Trophoblast cell (in vitro differentiated cells and primary cell): Measurements from ENCODE around the gene TBX19.

Experiments used
- DNase-seq, 2 donors: peaks; one replicate each; pipeline ENCODE4 v3.0.0-alpha.2; 2016
- H2AFZ ChIP-seq: 2 replicates; pipeline ENCODE4 v1.6.1; 2013; ENCODE audit warnings: low read length, moderate library complexity, mild to moderate bottlenecking; ENCODE audit not compliant: insufficient read depth, poor library complexity
- H2AK5ac ChIP-seq: 2 replicates; pipeline ENCODE4 v1.6.1; 2013; ENCODE audit warnings: mild to moderate bottlenecking, low read length
- H2BK120ac ChIP-seq: 2 replicates; pipeline ENCODE4 v1.6.1; 2013; ENCODE audit warnings: low read length, mild to moderate bottlenecking, moderate library complexity; ENCODE audit not compliant: insufficient read depth, poor library complexity
- H2BK12ac ChIP-seq: 2 replicates; pipeline ENCODE4 v1.6.1; 2013; ENCODE audit warnings: mild to moderate bottlenecking, low read length, moderate library complexity
- H2BK5ac ChIP-seq: 2 replicates; pipeline ENCODE4 v1.6.1; 2013; ENCODE audit warnings: low read length, low read depth, moderate library complexity, mild to moderate bottlenecking; ENCODE audit not compliant: poor library complexity
- H3K14ac ChIP-seq: 2 replicates; pipeline ENCODE4 v1.6.1; 2013; ENCODE audit warnings: mild to moderate bottlenecking, low read length
- H3K18ac ChIP-seq: 2 replicates; pipeline ENCODE4 v1.6.1; 2013; ENCODE audit warnings: mild to moderate bottlenecking, low read length
- H3K23ac ChIP-seq: 2 replicates; pipeline ENCODE4 v1.6.1; 2013; ENCODE audit warnings: low read length
- H3K27ac ChIP-seq: 2 replicates; pipeline ENCODE4 v1.5.1; 2013; ENCODE audit warnings: low read depth, mild to moderate bottlenecking, inconsistent platforms, low read length, moderate library complexity
- H3K27me3 ChIP-seq: 2 replicates; pipeline ENCODE4 v1.6.1; 2013; ENCODE audit warnings: inconsistent platforms, mild to moderate bottlenecking, low read length, moderate library complexity; ENCODE audit not compliant: insufficient read depth
- H3K36me3 ChIP-seq, 2 experiments: 1 replicate in 1 of 2; 2 replicates in 1 of 2; pipeline ENCODE4 v1.6.1; 2013; ENCODE audit warnings: low read length in 2 of 2, mild to moderate bottlenecking in 2 of 2, moderate library complexity in 1 of 2; ENCODE audit not compliant: insufficient read depth in 2 of 2, control insufficient read depth in 1 of 2
- H3K4ac ChIP-seq: 2 replicates; pipeline ENCODE4 v1.6.1; 2013; ENCODE audit warnings: low read depth, mild to moderate bottlenecking, low read length, moderate library complexity
- H3K4me1 ChIP-seq, 2 experiments: 1 replicate in 1 of 2; 2 replicates in 1 of 2; pipeline ENCODE4 v1.6.1; 2013; ENCODE audit warnings: low read length in 2 of 2, mild to moderate bottlenecking in 2 of 2, moderate library complexity in 1 of 2; ENCODE audit not compliant: insufficient read depth in 2 of 2, control insufficient read depth in 1 of 2
- H3K4me2 ChIP-seq: 2 replicates; pipeline ENCODE4 v1.6.1; 2013; ENCODE audit warnings: inconsistent platforms, mild to moderate bottlenecking, low read length, moderate library complexity
- H3K4me3 ChIP-seq: 2 replicates; pipeline ENCODE4 v1.5.1; 2013; ENCODE audit warnings: mild to moderate bottlenecking, low read depth, low read length, inconsistent platforms
- H3K79me1 ChIP-seq: one replicate; pipeline ENCODE4 v1.6.1; 2013; ENCODE audit warnings: low read length
- H3K79me2 ChIP-seq: 2 replicates; pipeline ENCODE4 v1.6.1; 2013; ENCODE audit warnings: low read length, mild to moderate bottlenecking; ENCODE audit not compliant: control insufficient read depth, insufficient read depth, poor library complexity
- H3K9ac ChIP-seq: 2 replicates; pipeline ENCODE4 v1.6.1; 2013; ENCODE audit warnings: mild to moderate bottlenecking, low read length
- H3K9me3 ChIP-seq: 2 replicates; pipeline ENCODE4 v1.6.1; 2013; ENCODE audit warnings: low read depth, mild to moderate bottlenecking, control low read depth, inconsistent platforms, low read length; ENCODE audit not compliant: insufficient read depth
- H4K12ac ChIP-seq: 2 replicates; pipeline ENCODE4 v1.6.1; 2013; ENCODE audit warnings: low read depth, mild to moderate bottlenecking, low read length, moderate library complexity
- H4K8ac ChIP-seq: 2 replicates; pipeline ENCODE4 v1.6.1; 2013; ENCODE audit warnings: low read depth, mild to moderate bottlenecking, low read length, moderate library complexity
- H4K91ac ChIP-seq: one replicate; pipeline ENCODE4 v1.6.1; 2013; ENCODE audit warnings: low read depth, mild to moderate bottlenecking, low read length, moderate library complexity
- WGBS: extraction: QIAGEN DNeasy Blood & Tissue Kit; methylation state at CpG from one replicate; pipeline ENCODE4 v1.1.7; 2013; ENCODE audit warnings: missing lambda C conversion rate; ENCODE audit not compliant: insufficient read length, insufficient coverage; ENCODE audit errors: extremely low coverage; 5-methylcytosine and 5-hydroxymethylcytosine counted together

TBX19 gene

GRCh38 chr1:168300626-168301025 is 19.9 kb downstream of the TBX19 start:
- no peak overlapping the region for H4K12ac ChIP-seq
- no peak overlapping the region for H2AFZ ChIP-seq
- H3K4ac ChIP-seq = no peak overlapping the region
- H3K27me3 ChIP-seq = no peaks in the 10 kb centered on the region
- H3K4me3 ChIP-seq = no peak overlapping the region
- H3K79me1 ChIP-seq = no peaks in the 10 kb centered on the region
- H3K27ac ChIP-seq = no peak overlapping the region
- WGBS = no CpG with 5 or more reads among the region's 2 CpGs
- H3K18ac ChIP-seq = no peak overlapping the region
- H2BK5ac ChIP-seq = no peak overlapping the region
- no peak overlapping the region for H3K4me2 ChIP-seq
- no peak overlapping the region for H2AK5ac ChIP-seq
- peaks cover 2 to 7% of the 10 kb centered on the region in 2 experiments for H3K4me1 ChIP-seq
- no peaks in the 10 kb centered on the region for H3K79me2 ChIP-seq
- no peak overlapping the region for H3K23ac ChIP-seq
- H3K14ac ChIP-seq = no peak overlapping the region
- H2BK12ac ChIP-seq = no peak overlapping the region
- H3K9me3 ChIP-seq = no peaks in the 10 kb centered on the region
- no peaks in the 10 kb centered on the region for H3K36me3 ChIP-seq
- no peak overlapping the region for H4K8ac ChIP-seq
- DNase-seq = peak in 1 of 2 donors; percentile 4
- no peak overlapping the region for H3K9ac ChIP-seq
- no peak overlapping the region for H2BK120ac ChIP-seq
- no peak overlapping the region for H4K91ac ChIP-seq

GRCh38 chr1:168301664-168302320 is 21.1 kb downstream of the TBX19 start:
- Histone ChIP-seq H3K14ac (no peak overlapping the region), H2BK12ac (no peak overlapping the region)
- WGBS = no CpG with 5 or more reads among the region's 3 CpGs

DNA sequence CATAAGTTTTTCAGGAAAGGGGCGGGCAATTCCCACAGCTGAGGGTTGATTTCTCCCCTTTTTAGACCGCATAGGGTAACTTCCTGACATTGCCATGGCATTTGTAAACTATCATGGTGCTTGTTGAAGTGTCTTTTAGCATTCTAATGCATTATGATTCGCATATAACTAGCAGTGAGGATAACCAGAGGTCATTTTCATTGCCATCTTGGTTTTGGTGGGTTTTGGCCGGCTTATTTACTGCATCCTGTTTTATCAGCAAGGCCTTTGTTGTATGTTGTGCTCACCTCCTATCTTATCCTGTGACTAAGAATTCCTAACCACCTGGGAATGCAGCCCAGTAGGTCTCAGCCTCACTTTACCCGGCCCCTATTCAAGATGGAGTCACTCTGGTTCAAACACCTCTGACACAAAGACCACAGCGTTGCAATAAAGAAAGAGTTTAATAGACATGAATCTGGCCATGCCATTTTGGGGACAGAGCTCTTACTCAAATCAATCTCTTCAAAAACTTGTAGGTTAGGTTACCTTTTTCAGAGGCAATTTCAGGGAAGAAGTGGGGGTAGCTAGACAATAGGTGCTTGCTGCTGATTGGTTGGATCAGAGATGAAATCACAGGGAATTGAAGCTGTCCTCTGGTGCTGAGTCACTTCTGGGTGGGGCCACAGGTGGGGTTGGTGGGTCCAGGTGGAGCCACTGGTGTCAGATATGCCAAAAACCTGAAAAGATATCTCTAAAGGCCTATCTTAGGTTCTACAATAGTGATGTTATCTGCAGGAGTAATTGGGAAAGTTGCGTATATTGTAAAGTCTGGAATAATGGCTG is 23.3 kb downstream of the TBX19 start:
- Histone ChIP-seq H3K14ac (no peak overlapping the region), H2BK12ac (no peak overlapping the region), H4K8ac (no peak overlapping the region), H2BK120ac (no peak overlapping the region), H3K79me1 (no peaks in the 10 kb centered on the region), H2BK5ac (no peak overlapping the region), H4K91ac (no peak overlapping the region), H3K27me3 (no peaks in the 10 kb centered on the region), H3K27ac (no peak overlapping the region), H3K23ac (no peak overlapping the region), H3K4ac (no peak overlapping the region), H4K12ac (no peak overlapping the region), H3K4me1 (peaks cover 2 to 7% of the 10 kb centered on the region in 2 experiments), H3K9me3 (no peaks in the 10 kb centered on the region), H2AK5ac (no peak overlapping the region), H3K4me2 (no peak overlapping the region), H3K4me3 (no peak overlapping the region), H3K18ac (no peak overlapping the region), H3K79me2 (no peaks in the 10 kb centered on the region), H2AFZ (no peak overlapping the region), H3K9ac (no peak overlapping the region), H3K36me3 (no peaks in the 10 kb centered on the region)
- WGBS = no CpG with 5 or more reads among the region's 7 CpGs
- DNase-seq = peak; percentile 11 to 60

More at GRCh38 chr1:168301664-168302320, 21.1 kb downstream of the TBX19 start:
- Histone ChIP-seq H3K18ac (no peak overlapping the region), H2BK5ac (no peak overlapping the region), H4K91ac (no peak overlapping the region), H3K36me3 (no peaks in the 10 kb centered on the region), H3K27ac (no peak overlapping the region), H2AK5ac (no peak overlapping the region), H4K8ac (no peak overlapping the region), H3K9me3 (no peaks in the 10 kb centered on the region), H3K4ac (no peak overlapping the region), H2BK120ac (no peak overlapping the region), H3K27me3 (no peaks in the 10 kb centered on the region), H3K79me1 (no peaks in the 10 kb centered on the region), H3K79me2 (no peaks in the 10 kb centered on the region), H3K4me2 (no peak overlapping the region), H2AFZ (no peak overlapping the region), H3K4me1 (peaks cover 2 to 7% of the 10 kb centered on the region in 2 experiments), H3K23ac (no peak overlapping the region), H3K4me3 (no peak overlapping the region), H4K12ac (no peak overlapping the region), H3K9ac (no peak overlapping the region)
- peak; percentile 94 to 97 for DNase-seq

DNA sequence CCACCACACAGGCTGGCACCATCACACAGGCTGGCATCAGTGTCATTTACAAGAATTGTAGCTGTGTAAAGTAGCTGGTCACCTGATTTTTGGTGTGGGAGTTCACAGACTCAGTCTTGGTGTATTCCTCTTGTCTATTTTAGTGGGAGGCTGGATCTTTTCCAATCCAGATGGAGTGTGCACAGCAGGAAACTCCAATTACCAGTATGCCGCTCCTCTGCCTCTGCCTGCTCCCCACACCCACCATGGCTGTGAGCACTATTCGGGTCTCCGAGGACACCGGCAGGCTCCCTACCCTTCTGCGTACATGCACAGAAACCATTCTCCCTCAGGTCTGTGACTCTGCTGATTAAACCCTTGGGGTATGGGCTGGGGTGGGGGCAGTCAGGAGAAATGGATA is 24.2 kb downstream of the TBX19 start:
- no peak overlapping the region for H2BK120ac ChIP-seq
- no peaks in the 10 kb centered on the region for H3K79me1 ChIP-seq
- no peaks in the 10 kb centered on the region for H3K79me2 ChIP-seq
- H3K27ac ChIP-seq = no peak overlapping the region
- H3K9ac ChIP-seq = no peak overlapping the region
- no peak overlapping the region for H3K4ac ChIP-seq
- H3K18ac ChIP-seq = no peak overlapping the region
- H2BK12ac ChIP-seq = no peak overlapping the region
- H3K4me1 ChIP-seq = peaks cover 2 to 7% of the 10 kb centered on the region in 2 experiments
- no peak overlapping the region for H3K14ac ChIP-seq
- H3K36me3 ChIP-seq = no peaks in the 10 kb centered on the region
- H3K9me3 ChIP-seq = no peaks in the 10 kb centered on the region
- no CpG with 5 or more reads among the region's 5 CpGs for WGBS
- H3K4me2 ChIP-seq = no peak overlapping the region
- no peak overlapping the region for H2AFZ ChIP-seq
- H4K91ac ChIP-seq = no peak overlapping the region
- H3K27me3 ChIP-seq = no peaks in the 10 kb centered on the region
- H4K8ac ChIP-seq = no peak overlapping the region
- H2BK5ac ChIP-seq = no peak overlapping the region
- no peak overlapping the region for H4K12ac ChIP-seq
- H3K4me3 ChIP-seq = no peak overlapping the region
- no peak overlapping the region for H2AK5ac ChIP-seq
- no peak for DNase-seq
- no peak overlapping the region for H3K23ac ChIP-seq
